MM.1S (cell line): Measurements from ENCODE around the gene CHKB.

Experiments
- DNase-seq: peaks from one replicate; pipeline ENCODE4 v3.0.0-alpha.2; 2015
- H2AFZ ChIP-seq: fragments of 300-600 bp; sonication (generic); 2 replicates; pipeline ENCODE4 v1.6.0; 2016; ENCODE audit warnings: antibody characterized with exemption, low read length
- H3F3A ChIP-seq: fragments of 300-600 bp; sonication (generic); 2 replicates; pipeline ENCODE4 v1.6.1; 2016; ENCODE audit warnings: mild to moderate bottlenecking, antibody characterized with exemption, low read length, moderate library complexity, mixed read lengths; ENCODE audit not compliant: insufficient read depth
- H3K27ac ChIP-seq: fragments of 300-600 bp; sonication (generic); 2 replicates; pipeline ENCODE4 v1.5.1; 2016; ENCODE audit warnings: mild to moderate bottlenecking, low read length
- H3K27me3 ChIP-seq: fragments of 300-600 bp; sonication (generic); replicated peaks from 2 replicates; pipeline ENCODE4 v1.6.0; 2016; ENCODE audit warnings: low read length; ENCODE audit not compliant: insufficient read depth
- H3K36me3 ChIP-seq: fragments of 300-600 bp; sonication (generic); replicated peaks from 2 replicates; pipeline ENCODE4 v1.6.1; 2016; ENCODE audit warnings: mild to moderate bottlenecking, low read length, mixed read lengths; ENCODE audit not compliant: insufficient read depth
- H3K4me1 ChIP-seq: fragments of 300-600 bp; sonication (generic); 2 replicates; pipeline ENCODE4 v1.6.1; 2016; ENCODE audit warnings: low read length, mixed read lengths
- H3K4me2 ChIP-seq: fragments of 300-600 bp; sonication (generic); 2 replicates; pipeline ENCODE4 v1.6.0; 2016; ENCODE audit warnings: low read depth, low read length
- H3K4me3 ChIP-seq: fragments of 300-600 bp; sonication (generic); 2 replicates; pipeline ENCODE4 v1.5.1; 2016; ENCODE audit warnings: low read length, mixed read lengths
- H3K79me2 ChIP-seq: fragments of 300-600 bp; sonication (generic); 2 replicates; pipeline ENCODE4 v1.6.1; 2016; ENCODE audit warnings: mixed run types, low read length, mixed read lengths
- H3K9ac ChIP-seq: fragments of 300-600 bp; sonication (generic); 2 replicates; pipeline ENCODE4 v1.6.1; 2016; ENCODE audit warnings: low read length, mixed read lengths
- H3K9me2 ChIP-seq: fragments of 300-600 bp; sonication (generic); replicated peaks from 2 replicates; pipeline ENCODE4 v1.6.1; 2016; ENCODE audit warnings: mild to moderate bottlenecking, low read length, mixed read lengths; ENCODE audit not compliant: insufficient read depth
- H3K9me3 ChIP-seq: fragments of 300-600 bp; sonication (generic); replicated peaks from 2 replicates; pipeline ENCODE4 v1.6.1; 2016; ENCODE audit warnings: mild to moderate bottlenecking, low read length, mixed read lengths; ENCODE audit not compliant: insufficient read depth
- H4K20me1 ChIP-seq: fragments of 300-600 bp; sonication (generic); 2 replicates; pipeline ENCODE4 v1.6.1; 2016; ENCODE audit warnings: mild to moderate bottlenecking, low read length, moderate library complexity, mixed read lengths; ENCODE audit not compliant: insufficient read depth
- EZH2 ChIP-seq: fragments of 300-600 bp; sonication (generic); optimal IDR thresholded peaks from 2 replicates; pipeline ENCODE3; 2017; ENCODE audit warnings: low read depth, mild to moderate bottlenecking, antibody characterized with exemption, low read length, mixed read lengths
- EZH2phosphoT487 ChIP-seq: fragments of 300-600 bp; sonication (generic); IDR thresholded peaks from 2 replicates; pipeline ENCODE4 v1.6.1; 2018; ENCODE audit warnings: antibody characterized with exemption, low read length
- TF ChIP-seq, protein P1 (sequence below): fragments of 300-600 bp; sonication (generic); IDR thresholded peaks from 2 replicates; pipeline ENCODE4 v1.5.1; 2016; ENCODE audit warnings: antibody characterized with exemption, low read length, mixed read lengths

The CHKB gene

DNA sequence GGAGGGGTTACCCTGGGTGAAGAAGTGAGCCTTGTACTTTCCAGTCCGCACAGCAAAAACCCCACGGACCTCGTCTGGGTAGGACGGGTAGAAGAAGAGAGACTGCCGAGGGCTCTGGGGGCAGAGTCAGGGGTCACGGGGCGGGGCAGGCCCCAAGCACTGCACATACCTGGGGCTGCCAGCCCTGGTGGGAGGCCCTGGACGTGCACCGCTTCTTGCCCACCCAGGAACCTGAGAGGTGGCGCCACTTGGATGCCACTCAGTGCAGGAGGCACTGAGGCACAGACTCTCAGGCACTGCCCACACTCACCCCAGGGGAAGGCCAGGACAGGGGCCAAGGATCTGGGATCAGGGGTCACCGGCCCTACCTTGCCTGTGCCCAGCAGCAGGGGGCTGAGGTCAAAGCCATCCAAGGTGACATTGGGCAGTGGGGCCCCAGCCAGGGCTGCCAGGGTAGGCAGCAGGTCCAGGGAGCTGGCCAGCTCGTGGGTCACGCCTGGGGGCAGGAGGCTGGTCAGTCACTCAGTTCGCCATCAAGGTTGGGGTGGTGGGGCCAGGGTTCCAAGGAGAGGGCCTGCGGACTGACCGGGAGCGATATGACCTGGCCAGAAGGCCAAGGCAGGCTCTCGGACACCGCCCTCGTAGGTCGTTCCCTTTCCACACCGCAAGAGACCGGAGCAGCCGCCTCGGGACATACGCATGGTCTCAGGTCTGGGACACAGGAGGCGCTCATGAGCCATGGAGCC is 43.1 kb upstream of the CHKB start:
- TF ChIP-seq EZH2 (no peak), EZH2phosphoT487 (no peak)
- TF ChIP-seq, protein P1, sequence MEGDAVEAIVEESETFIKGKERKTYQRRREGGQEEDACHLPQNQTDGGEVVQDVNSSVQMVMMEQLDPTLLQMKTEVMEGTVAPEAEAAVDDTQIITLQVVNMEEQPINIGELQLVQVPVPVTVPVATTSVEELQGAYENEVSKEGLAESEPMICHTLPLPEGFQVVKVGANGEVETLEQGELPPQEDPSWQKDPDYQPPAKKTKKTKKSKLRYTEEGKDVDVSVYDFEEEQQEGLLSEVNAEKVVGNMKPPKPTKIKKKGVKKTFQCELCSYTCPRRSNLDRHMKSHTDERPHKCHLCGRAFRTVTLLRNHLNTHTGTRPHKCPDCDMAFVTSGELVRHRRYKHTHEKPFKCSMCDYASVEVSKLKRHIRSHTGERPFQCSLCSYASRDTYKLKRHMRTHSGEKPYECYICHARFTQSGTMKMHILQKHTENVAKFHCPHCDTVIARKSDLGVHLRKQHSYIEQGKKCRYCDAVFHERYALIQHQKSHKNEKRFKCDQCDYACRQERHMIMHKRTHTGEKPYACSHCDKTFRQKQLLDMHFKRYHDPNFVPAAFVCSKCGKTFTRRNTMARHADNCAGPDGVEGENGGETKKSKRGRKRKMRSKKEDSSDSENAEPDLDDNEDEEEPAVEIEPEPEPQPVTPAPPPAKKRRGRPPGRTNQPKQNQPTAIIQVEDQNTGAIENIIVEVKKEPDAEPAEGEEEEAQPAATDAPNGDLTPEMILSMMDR = no peak
- Histone ChIP-seq H3K27ac (no peak overlapping the region), H3K27me3 (no peaks in the 10 kb centered on the region), H3F3A (peaks cover 15% of the 10 kb centered on the region), H3K36me3 (no peaks in the 10 kb centered on the region), H3K9me3 (no peaks in the 10 kb centered on the region), H3K9me2 (no peaks in the 10 kb centered on the region), H3K4me3 (no peak overlapping the region), H4K20me1 (no peaks in the 10 kb centered on the region), H2AFZ (no peak overlapping the region), H3K79me2 (peaks cover 15% of the 10 kb centered on the region), H3K4me2 (no peak overlapping the region), H3K4me1 (peaks cover 27% of the 10 kb centered on the region), H3K9ac (no peak overlapping the region)
- no peak for DNase-seq

DNA sequence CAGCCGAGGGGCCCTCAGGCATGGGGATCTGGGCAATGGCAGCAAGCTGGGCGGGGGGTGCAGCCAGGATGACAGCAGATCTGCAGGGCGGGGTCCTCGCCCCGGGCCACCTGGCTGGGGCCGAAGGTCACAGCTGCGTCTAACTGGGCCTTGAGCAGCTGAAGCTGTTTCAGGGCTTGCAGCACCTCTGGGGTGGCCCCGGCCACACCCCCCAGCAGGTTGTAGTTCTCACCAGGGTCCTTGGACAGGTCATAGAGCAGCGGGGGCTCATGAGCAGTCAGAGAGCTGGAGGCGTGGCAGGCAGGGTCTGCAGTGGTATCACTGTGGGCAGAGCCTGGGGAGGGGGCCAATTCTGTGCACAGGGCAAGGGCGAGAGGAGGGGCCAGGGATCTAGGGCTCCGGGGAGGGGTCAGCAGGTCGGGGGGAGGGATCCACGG is 42.5 kb upstream of the CHKB start:
- Histone ChIP-seq H3K9ac (no peak overlapping the region), H3K79me2 (peaks cover 15% of the 10 kb centered on the region), H3K27me3 (no peaks in the 10 kb centered on the region), H3K9me2 (no peaks in the 10 kb centered on the region), H3K4me3 (no peak overlapping the region), H3K4me2 (no peak overlapping the region), H3K36me3 (no peaks in the 10 kb centered on the region), H3K4me1 (peaks cover 27% of the 10 kb centered on the region), H2AFZ (no peak overlapping the region), H3F3A (peaks cover 18% of the 10 kb centered on the region), H4K20me1 (no peaks in the 10 kb centered on the region), H3K27ac (no peak overlapping the region), H3K9me3 (no peaks in the 10 kb centered on the region)
- no peak for TF ChIP-seq EZH2
- DNase-seq = no peak

DNA sequence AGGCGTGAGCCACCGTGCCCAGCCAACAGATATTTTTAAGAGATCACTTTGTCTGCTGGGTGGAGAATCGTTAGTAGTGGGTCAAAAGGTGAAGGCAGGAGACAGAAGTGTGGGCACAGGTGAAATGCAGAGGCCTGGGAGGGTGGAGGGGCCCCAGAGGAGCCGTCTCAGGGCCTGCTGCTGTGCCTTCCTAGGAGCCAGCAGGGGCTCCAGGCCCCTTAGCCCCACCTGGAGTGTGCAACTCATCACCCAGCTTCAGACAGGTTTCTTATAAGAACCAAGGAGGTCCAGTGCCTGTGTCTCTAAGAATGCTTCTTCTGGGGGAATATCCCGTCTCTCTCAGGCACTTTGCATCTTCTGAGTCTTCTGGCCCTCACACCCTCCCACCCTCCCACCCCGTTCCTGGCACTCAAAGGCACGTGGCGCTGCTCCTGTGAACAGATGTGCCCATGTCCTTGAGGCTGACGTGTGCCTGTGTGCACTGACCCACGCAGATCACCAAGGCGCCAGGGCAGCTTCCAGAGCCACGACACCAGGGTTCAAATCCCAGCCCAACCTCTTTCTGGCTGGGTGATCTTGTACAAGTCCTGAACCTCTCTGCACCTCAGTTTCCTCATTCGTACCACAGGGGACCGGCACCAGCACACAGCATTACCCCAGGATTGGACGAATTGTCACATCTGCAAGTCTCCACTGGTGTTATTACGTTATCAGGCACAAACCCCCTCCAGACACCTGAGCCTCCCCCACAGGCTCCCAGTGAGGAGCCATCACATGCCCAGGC is 41.9 kb upstream of the CHKB start:
- TF ChIP-seq EZH2phosphoT487 (no peak), EZH2 (no peak)
- TF ChIP-seq, protein P1 = no peak
- Histone ChIP-seq H3K27me3 (no peaks in the 10 kb centered on the region), H3K9ac (no peak overlapping the region), H3F3A (peaks cover 18% of the 10 kb centered on the region), H2AFZ (no peak overlapping the region), H3K4me3 (no peak overlapping the region), H3K4me2 (no peak overlapping the region), H3K9me3 (no peaks in the 10 kb centered on the region), H4K20me1 (no peaks in the 10 kb centered on the region), H3K4me1 (peaks cover 32% of the 10 kb centered on the region), H3K36me3 (no peaks in the 10 kb centered on the region), H3K79me2 (peaks cover 15% of the 10 kb centered on the region), H3K27ac (no peak overlapping the region), H3K9me2 (no peaks in the 10 kb centered on the region)
- no peak for DNase-seq
